Trophoblast cell (in vitro differentiated cells and primary cell): Measurements from ENCODE around the gene ADORA2B. TPM values are rescaled to one million over a fixed set of nuclear protein-coding genes. Genes with fewer than 3 reads are reported as not detected.
"Not testable (repeated sequence)": the region's sequence is repeated elsewhere in the genome, so short reads cannot be mapped to it uniquely, and the experiment has no call there.

Source experiments
- DNase-seq, 2 donors: peaks; one replicate each; pipeline ENCODE4 v3.0.0-alpha.2; 2016
- H2AFZ ChIP-seq: 2 replicates; pipeline ENCODE4 v1.6.1; 2013; ENCODE audit warnings: low read length, moderate library complexity, mild to moderate bottlenecking; ENCODE audit not compliant: insufficient read depth, poor library complexity
- H2AK5ac ChIP-seq: 2 replicates; pipeline ENCODE4 v1.6.1; 2013; ENCODE audit warnings: mild to moderate bottlenecking, low read length
- H2BK120ac ChIP-seq: 2 replicates; pipeline ENCODE4 v1.6.1; 2013; ENCODE audit warnings: low read length, mild to moderate bottlenecking, moderate library complexity; ENCODE audit not compliant: insufficient read depth, poor library complexity
- H2BK12ac ChIP-seq: 2 replicates; pipeline ENCODE4 v1.6.1; 2013; ENCODE audit warnings: mild to moderate bottlenecking, low read length, moderate library complexity
- H2BK5ac ChIP-seq: 2 replicates; pipeline ENCODE4 v1.6.1; 2013; ENCODE audit warnings: low read length, low read depth, moderate library complexity, mild to moderate bottlenecking; ENCODE audit not compliant: poor library complexity
- H3K14ac ChIP-seq: 2 replicates; pipeline ENCODE4 v1.6.1; 2013; ENCODE audit warnings: mild to moderate bottlenecking, low read length
- H3K18ac ChIP-seq: 2 replicates; pipeline ENCODE4 v1.6.1; 2013; ENCODE audit warnings: mild to moderate bottlenecking, low read length
- H3K23ac ChIP-seq: 2 replicates; pipeline ENCODE4 v1.6.1; 2013; ENCODE audit warnings: low read length
- H3K27ac ChIP-seq: 2 replicates; pipeline ENCODE4 v1.5.1; 2013; ENCODE audit warnings: low read depth, mild to moderate bottlenecking, inconsistent platforms, low read length, moderate library complexity
- H3K27me3 ChIP-seq: 2 replicates; pipeline ENCODE4 v1.6.1; 2013; ENCODE audit warnings: inconsistent platforms, mild to moderate bottlenecking, low read length, moderate library complexity; ENCODE audit not compliant: insufficient read depth
- H3K36me3 ChIP-seq, 2 experiments: 1 replicate in 1 of 2; 2 replicates in 1 of 2; pipeline ENCODE4 v1.6.1; 2013; ENCODE audit warnings: low read length in 2 of 2, mild to moderate bottlenecking in 2 of 2, moderate library complexity in 1 of 2; ENCODE audit not compliant: insufficient read depth in 2 of 2, control insufficient read depth in 1 of 2
- H3K4ac ChIP-seq: 2 replicates; pipeline ENCODE4 v1.6.1; 2013; ENCODE audit warnings: low read depth, mild to moderate bottlenecking, low read length, moderate library complexity
- H3K4me1 ChIP-seq, 2 experiments: 1 replicate in 1 of 2; 2 replicates in 1 of 2; pipeline ENCODE4 v1.6.1; 2013; ENCODE audit warnings: low read length in 2 of 2, mild to moderate bottlenecking in 2 of 2, moderate library complexity in 1 of 2; ENCODE audit not compliant: insufficient read depth in 2 of 2, control insufficient read depth in 1 of 2
- H3K4me2 ChIP-seq: 2 replicates; pipeline ENCODE4 v1.6.1; 2013; ENCODE audit warnings: inconsistent platforms, mild to moderate bottlenecking, low read length, moderate library complexity
- H3K4me3 ChIP-seq: 2 replicates; pipeline ENCODE4 v1.5.1; 2013; ENCODE audit warnings: mild to moderate bottlenecking, low read depth, low read length, inconsistent platforms
- H3K79me1 ChIP-seq: one replicate; pipeline ENCODE4 v1.6.1; 2013; ENCODE audit warnings: low read length
- H3K79me2 ChIP-seq: 2 replicates; pipeline ENCODE4 v1.6.1; 2013; ENCODE audit warnings: low read length, mild to moderate bottlenecking; ENCODE audit not compliant: control insufficient read depth, insufficient read depth, poor library complexity
- H3K9ac ChIP-seq: 2 replicates; pipeline ENCODE4 v1.6.1; 2013; ENCODE audit warnings: mild to moderate bottlenecking, low read length
- H3K9me3 ChIP-seq: 2 replicates; pipeline ENCODE4 v1.6.1; 2013; ENCODE audit warnings: low read depth, mild to moderate bottlenecking, control low read depth, inconsistent platforms, low read length; ENCODE audit not compliant: insufficient read depth
- H4K12ac ChIP-seq: 2 replicates; pipeline ENCODE4 v1.6.1; 2013; ENCODE audit warnings: low read depth, mild to moderate bottlenecking, low read length, moderate library complexity
- H4K8ac ChIP-seq: 2 replicates; pipeline ENCODE4 v1.6.1; 2013; ENCODE audit warnings: low read depth, mild to moderate bottlenecking, low read length, moderate library complexity
- H4K91ac ChIP-seq: one replicate; pipeline ENCODE4 v1.6.1; 2013; ENCODE audit warnings: low read depth, mild to moderate bottlenecking, low read length, moderate library complexity
- WGBS: extraction: QIAGEN DNeasy Blood & Tissue Kit; methylation state at CpG from one replicate; pipeline ENCODE4 v1.1.7; 2013; ENCODE audit warnings: missing lambda C conversion rate; ENCODE audit not compliant: insufficient read length, insufficient coverage; ENCODE audit errors: extremely low coverage; 5-methylcytosine and 5-hydroxymethylcytosine counted together
- polyA plus RNA-seq: library from polyadenylated mRNA; stranded (reverse); fragments of 200-250 nt; gene quantifications from 2 replicates; pipeline ENCODE4 v1.2.3, GENCODE V29; 2013

The ADORA2B gene
- polyA plus RNA-seq = 6.4 and 6.6 TPM in 2 replicates

- no CpG with 5 or more reads among the region's 88 CpGs for WGBS
- H3K9ac ChIP-seq = peak within 1 kb of the TSS; percentile 35
- peak within 1 kb of the TSS; percentile 95 for H3K4me2 ChIP-seq
- H3K23ac ChIP-seq = no peak within 1 kb of the TSS
- H4K8ac ChIP-seq = peak within 1 kb of the TSS; percentile 74
- peak within 1 kb of the TSS; percentile 24 for H3K4ac ChIP-seq
- H3K18ac ChIP-seq = peak within 1 kb of the TSS; percentile 48
- H2BK12ac ChIP-seq = peak within 1 kb of the TSS; percentile 67
- H3K79me1 ChIP-seq = peaks cover 18% of the 10 kb centered on the region
- peak within 1 kb of the TSS; percentile 77 for H2BK120ac ChIP-seq
- H3K27ac ChIP-seq = peak within 1 kb of the TSS; percentile 20
- peak within 1 kb of the TSS; percentile 42 for H2AK5ac ChIP-seq
- peak within 1 kb of the TSS; percentile 24 for H4K12ac ChIP-seq
- no peaks in the 10 kb centered on the region for H3K36me3 ChIP-seq
- peak within 1 kb of the TSS; percentile 64 for H3K14ac ChIP-seq
- H2BK5ac ChIP-seq = peak within 1 kb of the TSS; percentile 31
- H3K79me2 ChIP-seq = peaks cover 2% of the 10 kb centered on the region
- peaks cover 13 to 26% of the 10 kb centered on the region in 2 experiments for H3K4me1 ChIP-seq
- no peaks in the 10 kb centered on the region for H3K9me3 ChIP-seq
- H3K27me3 ChIP-seq = peaks cover 8% of the 10 kb centered on the region
- peak within 1 kb of the TSS; percentile 77 for H3K4me3 ChIP-seq
- peak within 1 kb of the TSS; percentile 71 for H2AFZ ChIP-seq
- H4K91ac ChIP-seq = peak within 1 kb of the TSS; percentile 37
- peak; percentile 71 to 83 for DNase-seq
Measured at GRCh38 chr17:15944759-15945526, at the start of gene ADORA2B. Gene ADORA2B, plus strand, starts transcription at chr17:15945130. Its CDS starts 119 bp downstream, at chr17:15945249.

GRCh38 chr17:15896277-15896676, 48.7 kb upstream of the ADORA2B start:
- Histone ChIP-seq H3K27me3 (no peaks in the 10 kb centered on the region), H3K4me3 (no peak overlapping the region), H3K4ac (no peak overlapping the region), H3K18ac (no peak overlapping the region), H3K23ac (no peak overlapping the region), H3K27ac (no peak overlapping the region), H3K9ac (no peak overlapping the region), H2AK5ac (no peak overlapping the region), H3K36me3 (no peaks in the 10 kb centered on the region), H2AFZ (no peak overlapping the region), H3K4me2 (no peak overlapping the region), H3K14ac (no peak overlapping the region), H3K79me2 (no peaks in the 10 kb centered on the region), H3K79me1 (peaks cover 1% of the 10 kb centered on the region), H3K4me1 (no peaks in the 10 kb centered on the region), H4K12ac (no peak overlapping the region), H3K9me3 (no peaks in the 10 kb centered on the region), H4K8ac (no peak overlapping the region), H4K91ac (no peak overlapping the region), H2BK120ac (no peak overlapping the region), H2BK5ac (no peak overlapping the region), H2BK12ac (no peak overlapping the region)
- no peak for DNase-seq
- WGBS = no CpG with 5 or more reads among the region's 1 CpG

GRCh38 chr17:15896834-15897233, 48.1 kb upstream of the ADORA2B start:
- H4K12ac ChIP-seq = no peak overlapping the region
- H2AK5ac ChIP-seq = no peak overlapping the region
- H3K27ac ChIP-seq = no peak overlapping the region
- H3K4me2 ChIP-seq = no peak overlapping the region
- no peak overlapping the region for H3K4ac ChIP-seq
- no peak overlapping the region for H3K14ac ChIP-seq
- H2BK12ac ChIP-seq = no peak overlapping the region
- no peak overlapping the region for H2BK120ac ChIP-seq
- H3K23ac ChIP-seq = no peak overlapping the region
- no peak overlapping the region for H4K8ac ChIP-seq
- H3K18ac ChIP-seq = no peak overlapping the region
- H2AFZ ChIP-seq = no peak overlapping the region
- H2BK5ac ChIP-seq = no peak overlapping the region
- DNase-seq = peak; percentile 84 to 93
- H3K79me2 ChIP-seq = no peaks in the 10 kb centered on the region
- no peaks in the 10 kb centered on the region for H3K27me3 ChIP-seq
- H3K9ac ChIP-seq = no peak overlapping the region
- no peak overlapping the region for H3K4me3 ChIP-seq
- peaks cover 1% of the 10 kb centered on the region for H3K79me1 ChIP-seq
- H3K36me3 ChIP-seq = no peaks in the 10 kb centered on the region
- no CpG with 5 or more reads among the region's 3 CpGs for WGBS
- no peaks in the 10 kb centered on the region for H3K4me1 ChIP-seq
- no peak overlapping the region for H4K91ac ChIP-seq
- no peaks in the 10 kb centered on the region for H3K9me3 ChIP-seq

GRCh38 chr17:15899596-15899995, 45.3 kb upstream of the ADORA2B start:
- not testable (repeated sequence) for H3K27ac ChIP-seq, H2BK12ac ChIP-seq, H4K8ac ChIP-seq, H3K27me3 ChIP-seq, H4K91ac ChIP-seq, H2BK5ac ChIP-seq, H2BK120ac ChIP-seq, H3K9me3 ChIP-seq, H3K23ac ChIP-seq, H3K18ac ChIP-seq, H2AK5ac ChIP-seq, H3K4me1 ChIP-seq, H3K14ac ChIP-seq, DNase-seq, H2AFZ ChIP-seq, H3K36me3 ChIP-seq, H4K12ac ChIP-seq, H3K4ac ChIP-seq, H3K4me2 ChIP-seq, H3K79me2 ChIP-seq, H3K4me3 ChIP-seq, H3K79me1 ChIP-seq, H3K9ac ChIP-seq
- no CpG with 5 or more reads among the region's 4 CpGs for WGBS
